Measurements from ENCODE around the gene MRPL4. TPM values are rescaled to one million over a fixed set of nuclear protein-coding genes. Genes with fewer than 3 reads are reported as not detected.

The MRPL4 gene
- total RNA-seq, 1 experiment from 2014 or later = 112 TPM

GRCh38 chr19:10277795-10278589 is 26.0 kb downstream of the MRPL4 start:
- Mint-ChIP-seq H3K27me3 (ENCODE audit: low read depth) (peaks cover 7% of the 10 kb centered on the region), H3K27ac (no peak overlapping the region), H3K36me3 (no peaks in the 10 kb centered on the region), H3K9me3 (no peaks in the 10 kb centered on the region), H3K4me1 (no peaks in the 10 kb centered on the region), H3K4me3 (no peak overlapping the region)
- TF ChIP-seq ZNF281 (CRISPR knock-in tag; IDR thresholded peaks at IDR 0.05) (no peak), ZNF121 (CRISPR knock-in tag; IDR thresholded peaks at IDR 0.05) (0 out of 2 replicates have a peak, but pooled peaks have one; percentile 50)
- CTCF ChIA-PET = interaction anchor here (0.5 to 4.4 kb wide), 5 partner anchors 7 to 111 kb away, joined by 3 to 29 read pairs (median 4); partner anchors contain the start of gene ICAM1
- ATAC-seq = no peak
- no peak for DNase-seq (ENCODE audit: low spot score)
- POLR2A ChIA-PET = no interaction called here

- no peaks in the 10 kb centered on the region for H3K9me3 Mint-ChIP-seq
- no peak overlapping the region for H3K27ac Mint-ChIP-seq
- TF ChIP-seq TEAD1 (CRISPR knock-in tag; IDR thresholded peaks at IDR 0.05) = no peak
- TF ChIP-seq ATF6 (CRISPR knock-in tag; IDR thresholded peaks at IDR 0.05) = no peak
- no peak for TF ChIP-seq KAT7 (CRISPR knock-in tag; IDR thresholded peaks at IDR 0.05; ENCODE audit: borderline replicate concordance)
- no peak for TF ChIP-seq ZNF121 (CRISPR knock-in tag; IDR thresholded peaks at IDR 0.05)
- no peak for TF ChIP-seq ZNF423 (CRISPR knock-in tag; IDR thresholded peaks at IDR 0.05)
- no peak for TF ChIP-seq ARID4B (CRISPR knock-in tag; IDR thresholded peaks at IDR 0.05; ENCODE audit: borderline replicate concordance)
- no peak for TF ChIP-seq RELA (CRISPR knock-in tag; IDR thresholded peaks at IDR 0.05; ENCODE audit: borderline replicate concordance)
- no peak for TF ChIP-seq GABPB1 (CRISPR knock-in tag; IDR thresholded peaks at IDR 0.05)
- no peak for TF ChIP-seq E2F5 (CRISPR knock-in tag; IDR thresholded peaks at IDR 0.05)
- no peak for TF ChIP-seq ZNF138 (CRISPR knock-in tag; conservative IDR thresholded peaks at IDR 0.05)
- DNase-seq (ENCODE audit: low spot score) = no peak
- ATAC-seq = no peak
- H3K4me1 Mint-ChIP-seq = no peaks in the 10 kb centered on the region
- peaks cover 7% of the 10 kb centered on the region for H3K27me3 Mint-ChIP-seq (ENCODE audit: low read depth)
- POLR2A ChIA-PET = no interaction called here
- H3K4me3 Mint-ChIP-seq = no peak overlapping the region
- H3K36me3 Mint-ChIP-seq = no peaks in the 10 kb centered on the region
- CTCF ChIA-PET = interaction anchor here (1.2 to 4.4 kb wide), 2 partner anchors 8 to 110 kb away, joined by 4 to 29 read pairs; partner anchors contain the start of gene ICAM1
These were observed 26.9 kb downstream of the MRPL4 start for GRCh38 chr19:10278935-10279334.

All from WTC11 (cell line).